DOHH2 (cell line): ENCODE data around the gene TMEM244.

Experiments used
- EZH2phosphoT487 ChIP-seq: fragments of 200-600 bp; sonication (generic); IDR thresholded peaks from 2 replicates; pipeline ENCODE4 v1.6.1; 2017; ENCODE audit warnings: borderline replicate concordance, mild to moderate bottlenecking, antibody characterized with exemption, low read length, moderate library complexity, mixed read lengths
- TF ChIP-seq, protein P1 (sequence below): fragments of 200-600 bp; sonication (generic); IDR thresholded peaks from one replicate; pipeline ENCODE4 v1.5.1; 2014; ENCODE audit warnings: antibody characterized with exemption, mild to moderate bottlenecking, low read depth, low read length; ENCODE audit not compliant: poor library complexity, severe bottlenecking

DNA sequence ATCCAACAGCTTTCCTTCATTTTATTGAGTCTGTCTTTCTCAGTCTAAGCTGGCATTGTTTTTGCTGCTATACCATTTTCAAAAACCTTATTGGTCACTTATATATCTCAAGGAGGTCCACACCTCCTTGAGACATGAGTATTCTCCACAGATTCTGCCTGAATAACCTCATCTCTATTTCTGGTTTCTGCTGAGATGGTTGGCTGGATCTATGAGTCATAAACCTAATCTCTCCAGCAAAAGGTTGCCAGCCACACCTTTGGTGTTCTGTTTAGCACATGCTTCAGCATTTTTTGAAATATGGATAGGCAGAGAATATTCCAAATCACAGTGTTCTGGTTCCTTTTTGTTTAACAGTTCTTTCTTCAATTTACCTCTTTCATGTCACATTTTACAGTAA is 40.8 kb upstream of the TMEM244 start:
- TF ChIP-seq, protein P1, sequence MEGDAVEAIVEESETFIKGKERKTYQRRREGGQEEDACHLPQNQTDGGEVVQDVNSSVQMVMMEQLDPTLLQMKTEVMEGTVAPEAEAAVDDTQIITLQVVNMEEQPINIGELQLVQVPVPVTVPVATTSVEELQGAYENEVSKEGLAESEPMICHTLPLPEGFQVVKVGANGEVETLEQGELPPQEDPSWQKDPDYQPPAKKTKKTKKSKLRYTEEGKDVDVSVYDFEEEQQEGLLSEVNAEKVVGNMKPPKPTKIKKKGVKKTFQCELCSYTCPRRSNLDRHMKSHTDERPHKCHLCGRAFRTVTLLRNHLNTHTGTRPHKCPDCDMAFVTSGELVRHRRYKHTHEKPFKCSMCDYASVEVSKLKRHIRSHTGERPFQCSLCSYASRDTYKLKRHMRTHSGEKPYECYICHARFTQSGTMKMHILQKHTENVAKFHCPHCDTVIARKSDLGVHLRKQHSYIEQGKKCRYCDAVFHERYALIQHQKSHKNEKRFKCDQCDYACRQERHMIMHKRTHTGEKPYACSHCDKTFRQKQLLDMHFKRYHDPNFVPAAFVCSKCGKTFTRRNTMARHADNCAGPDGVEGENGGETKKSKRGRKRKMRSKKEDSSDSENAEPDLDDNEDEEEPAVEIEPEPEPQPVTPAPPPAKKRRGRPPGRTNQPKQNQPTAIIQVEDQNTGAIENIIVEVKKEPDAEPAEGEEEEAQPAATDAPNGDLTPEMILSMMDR: no peak
- no peak for TF ChIP-seq EZH2phosphoT487
